ENCODE measurements around the gene KATNAL1. TPM values are rescaled to one million over a fixed set of nuclear protein-coding genes. Genes with fewer than 3 reads are reported as not detected.

KATNAL1 gene
- total and polyA plus RNA-seq, 2 of the 4 experiments (the other 2 are of a cell fraction), result 6.9 to 16.8 TPM

GRCh38 chr13:30156270-30156669, 151.1 kb downstream of the KATNAL1 start:
- H3K4ac ChIP-seq (ENCODE audit: low read depth, low read length), result no peak overlapping the region
- no peaks in the 10 kb centered on the region for H3K79me1 ChIP-seq (ENCODE audit: low read depth in 1 of 2, low read length in 2 of 2)
- TF ChIP-seq CTCF (conservative IDR thresholded peaks at IDR 0.05; ENCODE audit: low read depth, low read length) (no peak), USF2 (IDR thresholded peaks at IDR 0.05; ENCODE audit: low read depth, low read length) (no peak), NFE2L2 (IDR thresholded peaks at IDR 0.05; ENCODE audit: low read depth, low read length) (no peak), MAFK (IDR thresholded peaks at IDR 0.05; ENCODE audit: low read depth, low read length) (no peak), RFX5 (IDR thresholded peaks at IDR 0.05; ENCODE audit: low read depth, low read length) (no peak), MAZ (IDR thresholded peaks at IDR 0.05; ENCODE audit: borderline replicate concordance, low read depth, low read length) (no peak), MXI1 (IDR thresholded peaks at IDR 0.05; ENCODE audit: borderline replicate concordance, low read depth, low read length) (no peak), CEBPB (IDR thresholded peaks at IDR 0.05; ENCODE audit: low read depth, low read length) (no peak)
- in situ Hi-C loops (cut with MboI; ENCODE audit: low sequenced_read_pairs), result no loop called here
- ATAC-seq (ENCODE audit: low read depth) (no peak), DNase-seq (peak; percentile 33)
- no peak overlapping the region for H4K5ac ChIP-seq (ENCODE audit: low read depth, low read length)
- H2BK20ac ChIP-seq (ENCODE audit: low read depth, low read length), result no peak overlapping the region
- H3K36me3 ChIP-seq (ENCODE audit: control insufficient read depth, insufficient read depth, low read length), result no peaks in the 10 kb centered on the region
- H3K4me3 ChIP-seq (ENCODE audit: insufficient read depth, low read depth, low read length), result no peak overlapping the region
- H3K9me3 ChIP-seq (ENCODE audit: control insufficient read depth, insufficient read depth, low read length), result no peaks in the 10 kb centered on the region
- H2BK5ac ChIP-seq (ENCODE audit: low read depth, low read length, poor library complexity, severe bottlenecking), result no peak overlapping the region
- no peak overlapping the region for H3K18ac ChIP-seq (ENCODE audit: low read depth, low read length)
- intact Hi-C loops (cut with micrococcal nuclease), result no loop called here
- ChIA-PET CTCF (interaction anchor here (1.0 kb wide), 1 partner anchor 24 kb away, joined by 3 read pairs; no protein-coding TSS in a partner anchor), POLR2A (ENCODE audit: unreplicated experiment) (no interaction called here)
- no CpG with 5 or more reads among the region's 6 CpGs for WGBS, 2 experiments (ENCODE audit: extremely low coverage in 2 of 2, insufficient read length in 1 of 2)
- H4K20me1 ChIP-seq (ENCODE audit: insufficient read depth, low read length), result peaks cover 3% of the 10 kb centered on the region; the same call in 1 of the 2 replicates
- no peak overlapping the region for H2AFZ ChIP-seq (replicated peaks; ENCODE audit: low read length, poor library complexity)
- peaks cover 10% of the 10 kb centered on the region for H3K27me3 ChIP-seq (ENCODE audit: control insufficient read depth, insufficient read depth, low read length)
- BruUV-seq (replicated peaks), result no TSS peak
- H3K27ac ChIP-seq (ENCODE audit: insufficient read depth, low read length), result no peak overlapping the region
- H4K91ac ChIP-seq (ENCODE audit: insufficient read depth, low read depth, low read length), result no peak overlapping the region
- H3K14ac ChIP-seq (replicated peaks; ENCODE audit: low read depth, low read length), result no peak overlapping the region
- H3K9me1 ChIP-seq (ENCODE audit: insufficient read depth, low read length), result no peaks in the 10 kb centered on the region; the same call in 1 of the 2 replicates
- no peak overlapping the region for H3K9ac ChIP-seq (ENCODE audit: low read depth, low read length)
- no peak overlapping the region for H4K8ac ChIP-seq (ENCODE audit: low read depth in 2 of 2, low read length in 2 of 2)
- no peaks in the 10 kb centered on the region for H3K4me1 ChIP-seq (ENCODE audit: control insufficient read depth, insufficient read depth, low read length)
- no peak overlapping the region for H2AK9ac ChIP-seq (replicated peaks; ENCODE audit: low read depth, low read length, poor library complexity)
- H2BK120ac ChIP-seq (ENCODE audit: low read depth, low read length), result no peak overlapping the region
- no peak overlapping the region for H2BK15ac ChIP-seq (ENCODE audit: low read depth, low read length)
- dilution Hi-C loops (cut with HindIII; ENCODE audit: low sequenced_read_pairs, unreplicated experiment), result no loop called here
- no peak overlapping the region for H3K56ac ChIP-seq (ENCODE audit: extremely low read depth, insufficient read depth, low read length)
- no peak overlapping the region for H2AK5ac ChIP-seq (ENCODE audit: low read depth, low read length)
- H3K4me2 ChIP-seq (ENCODE audit: low read depth, low read length), result no peak overlapping the region
- no peak overlapping the region for H3K23ac ChIP-seq (ENCODE audit: low read depth, low read length)

Data from IMR-90 (cell line).